HG03280 (cell line): ENCODE results near the gene MAZ.

Experiments
- ATAC-seq: cut with Tn5 transposase; IDR thresholded peaks from one replicate; pipeline ENCODE4 v1.9.1; 2021; ENCODE audit warnings: mild to moderate bottlenecking, moderate library complexity; ENCODE audit not compliant: unreplicated experiment

Gene MAZ

GRCh38 chr16:29809031-29809747 lies 2.9 kb downstream of the MAZ start:
- ATAC-seq = no peak

DNA sequence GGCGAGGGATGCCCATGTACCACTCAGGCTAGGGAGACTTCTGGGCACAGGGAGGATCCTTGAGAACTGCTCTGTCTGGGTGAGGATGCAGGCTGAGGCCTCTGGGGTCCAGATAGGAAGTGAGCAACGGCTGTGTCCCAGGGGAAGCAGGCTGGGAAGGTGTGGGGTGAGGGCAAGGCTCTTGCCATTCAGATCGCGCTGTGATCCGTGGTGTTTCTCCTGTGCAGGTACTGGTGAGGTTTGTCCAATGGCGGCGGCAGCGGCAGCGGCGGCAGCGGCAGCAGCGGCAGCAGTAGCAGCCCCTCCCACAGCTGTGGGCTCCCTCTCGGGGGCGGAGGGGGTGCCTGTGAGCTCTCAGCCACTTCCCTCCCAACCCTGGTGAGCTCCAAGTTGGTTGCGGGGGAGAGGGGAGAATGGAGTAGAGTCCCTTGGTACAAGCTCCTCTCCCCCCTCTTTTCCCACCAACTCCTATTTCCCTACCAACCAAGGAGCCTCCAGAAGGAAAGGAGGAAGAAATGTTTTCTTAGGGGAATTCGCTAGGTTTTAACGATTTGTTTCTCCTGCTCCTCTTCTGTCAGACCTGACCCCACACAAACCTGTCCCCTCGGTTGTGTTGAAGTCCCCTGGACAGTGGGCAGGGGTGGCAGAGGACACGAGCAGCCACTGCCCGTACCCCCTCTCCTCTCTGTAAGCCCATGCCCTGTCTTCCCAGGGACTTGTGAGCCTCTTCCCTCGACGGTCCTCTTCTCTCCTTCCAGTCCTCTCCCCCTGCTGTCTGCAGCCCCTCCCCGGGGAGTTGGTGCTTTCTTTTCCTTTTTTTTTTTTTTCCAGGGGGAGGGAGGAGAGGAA lies 3.7 kb downstream of the MAZ start:
- ATAC-seq = no peak

DNA sequence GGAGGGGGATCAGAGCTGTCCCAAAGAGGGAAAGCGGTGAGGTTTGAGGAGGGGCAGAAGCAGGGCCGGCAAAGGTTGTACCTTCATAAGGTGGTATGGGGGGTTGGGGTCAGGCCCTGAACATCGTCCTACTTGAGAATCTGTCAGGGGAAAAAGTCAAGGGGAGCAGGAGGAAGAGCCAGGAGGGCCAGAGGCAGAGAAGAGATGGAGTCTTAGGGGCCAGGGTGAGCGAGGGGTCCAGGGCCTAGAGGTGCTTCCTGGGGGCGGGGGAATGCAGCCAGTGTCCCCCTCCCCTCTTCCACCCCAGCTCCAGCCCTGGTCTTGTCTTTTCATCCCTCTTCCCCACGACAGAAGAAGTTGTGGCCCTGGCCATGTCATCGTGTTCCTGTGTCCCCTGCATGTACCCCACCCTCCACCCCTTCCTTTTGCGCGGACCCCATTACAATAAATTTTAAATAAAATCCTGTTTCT lies 4.4 kb downstream of the MAZ start:
- no peak for ATAC-seq

DNA sequence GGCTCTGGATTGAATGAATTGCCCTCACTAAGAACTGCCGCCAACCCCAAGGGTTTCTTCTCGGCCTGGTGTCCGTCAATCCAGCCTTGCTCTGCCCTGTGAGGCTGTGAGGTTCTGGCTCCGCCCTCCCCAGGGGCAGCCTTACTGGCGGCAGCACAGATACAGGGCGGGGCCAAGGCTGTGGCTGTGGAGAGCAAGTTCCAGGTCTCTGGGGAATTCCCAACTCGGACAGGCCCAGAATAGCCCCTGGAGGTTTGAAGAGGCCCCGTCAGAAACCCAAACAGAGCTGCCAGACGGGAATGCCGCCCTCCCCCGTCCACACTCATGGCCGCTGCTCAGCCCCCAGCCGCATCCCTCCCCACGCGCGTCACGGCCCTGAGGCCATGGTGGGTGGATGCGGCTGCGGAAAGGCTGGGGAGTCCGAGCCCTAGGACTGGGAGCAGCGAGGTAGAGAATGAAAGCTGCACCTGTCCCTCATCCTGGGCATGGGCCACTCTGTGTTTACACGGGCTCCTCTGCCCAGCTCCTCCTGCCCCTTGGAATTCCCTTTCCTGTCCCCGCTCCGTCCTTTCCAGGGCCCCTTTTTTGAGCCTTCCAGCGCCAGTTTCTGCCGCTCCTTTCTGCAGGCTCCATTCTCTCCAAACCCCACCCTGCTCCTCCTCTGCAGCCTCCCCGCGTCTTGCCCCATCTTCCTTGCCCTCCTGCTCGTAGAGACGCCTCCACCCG lies 5.0 kb downstream of the MAZ start:
- ATAC-seq = peak; percentile 32

DNA sequence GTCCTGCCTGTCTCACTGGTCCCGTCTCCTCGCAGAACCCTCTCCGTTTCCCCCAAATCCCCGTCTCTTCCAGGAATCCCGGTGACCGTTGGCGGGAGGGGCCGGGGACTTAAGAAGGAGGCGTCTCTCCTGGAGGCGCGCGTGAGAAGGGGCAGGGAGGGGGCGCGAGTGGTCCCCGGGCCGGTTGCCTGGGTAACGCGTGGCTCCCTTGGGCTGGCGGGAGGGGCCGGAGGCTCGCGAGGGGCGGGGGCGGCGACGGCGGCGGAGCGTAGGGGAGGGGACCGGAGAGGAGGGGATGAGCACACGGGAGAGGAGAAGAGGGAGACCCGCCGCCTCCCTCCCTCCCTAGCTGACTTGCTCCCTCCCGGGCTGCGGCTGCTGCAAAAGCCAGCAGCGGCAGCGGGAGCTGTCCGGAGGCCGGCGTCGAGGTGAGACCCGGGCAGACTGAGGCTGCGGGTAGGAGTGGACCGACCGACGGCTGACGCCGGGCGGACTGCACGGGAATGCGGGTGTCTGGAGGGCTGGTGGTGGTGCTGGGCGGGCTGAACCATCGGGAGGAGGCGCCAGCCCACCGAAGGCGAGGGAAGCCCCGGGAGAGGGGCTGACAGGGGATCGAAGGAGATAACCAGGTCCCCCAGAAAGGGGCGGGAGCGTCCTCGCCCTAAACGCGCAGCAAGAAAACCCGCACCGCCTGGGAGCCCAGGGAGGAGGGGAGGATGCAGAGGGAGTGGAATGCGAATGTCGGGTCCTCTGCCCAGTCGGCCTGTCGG lies 5.8 kb downstream of the MAZ start, which contains the start of gene PRRT2:
PRRT2 (plus strand) TSS at position 298 of the 770 bp plus-strand sequence. CDS start 862 bp downstream, outside the sequence.
- ATAC-seq = no peak

GRCh38 chr16:29812754-29813643 lies 6.7 kb downstream of the MAZ start:
- no peak for ATAC-seq

- no peak for ATAC-seq
These were observed 7.6 kb downstream of the MAZ start for GRCh38 chr16:29813644-29814562.

DNA sequence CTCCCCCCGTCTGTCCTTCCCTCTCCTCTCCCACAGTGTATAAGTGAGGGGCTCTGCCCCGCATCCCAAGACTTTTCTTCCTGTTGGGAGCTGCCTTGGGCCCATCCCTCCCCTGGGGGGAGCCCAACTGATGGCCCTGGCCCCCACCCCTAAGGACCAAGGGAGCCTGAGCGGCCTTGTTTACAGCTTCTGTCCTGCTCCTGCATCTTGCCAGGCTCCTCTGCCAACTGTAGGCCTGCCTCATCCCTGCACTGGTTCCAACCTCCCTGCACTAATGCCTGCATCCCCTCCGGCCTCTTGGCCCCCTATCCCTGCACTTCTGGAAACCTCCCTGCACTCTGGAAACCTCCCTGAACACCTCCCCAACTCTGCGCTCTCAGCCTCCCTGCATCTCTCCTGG lies 8.3 kb downstream of the MAZ start:
- no peak for ATAC-seq

GRCh38 chr16:29815032-29815721 lies 8.8 kb downstream of the MAZ start:
- ATAC-seq = no peak

DNA sequence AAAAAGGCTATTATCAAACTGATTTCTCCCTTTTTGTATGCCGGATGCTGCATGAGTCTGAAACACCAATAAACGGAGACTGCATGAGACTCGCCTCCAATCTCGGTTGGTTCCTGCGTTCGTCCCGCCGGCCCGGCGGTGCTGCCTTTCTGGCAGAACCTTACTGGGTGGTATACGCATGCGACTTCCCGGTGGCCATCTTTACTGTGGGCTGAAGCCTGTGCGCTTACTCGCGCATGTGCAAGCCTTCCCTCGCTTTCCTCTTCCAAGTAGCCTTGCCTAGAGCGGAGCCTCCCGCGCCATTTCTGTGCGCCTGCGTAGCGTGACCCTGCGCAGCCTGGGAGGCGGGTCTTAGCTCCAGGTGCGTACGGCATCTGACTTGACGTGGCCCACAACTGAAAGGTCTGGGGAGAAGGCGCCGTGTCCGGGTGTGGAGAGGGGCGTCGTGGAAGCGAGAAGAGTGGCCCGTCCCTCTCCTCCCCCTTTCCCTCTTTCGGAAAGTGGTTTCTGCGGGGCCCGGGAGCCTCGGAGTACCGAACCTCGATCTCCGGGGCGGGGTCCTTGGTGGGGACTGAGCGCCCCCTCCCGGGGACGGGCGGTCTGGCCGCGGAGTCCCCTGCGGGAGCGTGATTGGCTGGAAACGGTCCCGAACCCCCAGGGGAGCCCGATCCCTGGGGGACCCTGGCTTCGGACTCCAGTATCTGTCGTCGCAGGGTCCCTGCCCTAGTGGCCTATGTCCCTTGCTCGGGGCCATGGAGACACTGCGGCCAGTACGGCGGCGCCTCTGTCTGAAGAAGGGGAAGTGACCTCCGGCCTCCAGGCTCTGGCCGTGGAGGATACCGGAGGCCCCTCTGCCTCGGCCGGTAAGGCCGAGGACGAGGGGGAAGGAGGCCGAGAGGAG lies 9.7 kb downstream of the MAZ start, which contains the start of gene PAGR1:
PAGR1 (plus strand) TSS at position 360 of the 901 bp plus-strand sequence; CDS start at position 734, 374 bp downstream.
- ATAC-seq = peak; percentile 60

- no peak for ATAC-seq
These were observed 10.5 kb downstream of the MAZ start for GRCh38 chr16:29816694-29817441.

GRCh38 chr16:29818082-29818481 lies 11.8 kb downstream of the MAZ start:
- ATAC-seq = no peak

- no peak for ATAC-seq
These were observed 13.2 kb downstream of the MAZ start for GRCh38 chr16:29819506-29819905.

- no peak for ATAC-seq
These were observed 14.0 kb downstream of the MAZ start, which contains the start of gene MVP for GRCh38 chr16:29820271-29820701. MVP (plus strand) TSS chr16:29820462; CDS start chr16:29830550, 10,088 bp downstream.

- ATAC-seq = peak; percentile 27
These were observed 14.7 kb downstream of the MAZ start for GRCh38 chr16:29820730-29821642.
